Body of pancreas (tissue), 4 donors: ENCODE data around the gene TNFAIP6.

Source experiments
- POLR2A ChIP-seq, 3 donors: fragments of 450-650 bp; IDR thresholded peaks; one replicate each; pipeline ENCODE4 v1.6.1; 2016; ENCODE audit warnings: antibody characterized with exemption in 3 of 3, mild to moderate bottlenecking in 2 of 3
- TF ChIP-seq, protein P1 (sequence below), 7 experiments: fragments of 450-650 bp in 4 of 7; fragments of 200-600 bp in 3 of 7; sonication (generic) in 3 of 7; IDR thresholded peaks; one replicate each; pipeline ENCODE4 v1.5.1; 2016 to 2019; ENCODE audit warnings: antibody characterized with exemption in 7 of 7

DNA sequence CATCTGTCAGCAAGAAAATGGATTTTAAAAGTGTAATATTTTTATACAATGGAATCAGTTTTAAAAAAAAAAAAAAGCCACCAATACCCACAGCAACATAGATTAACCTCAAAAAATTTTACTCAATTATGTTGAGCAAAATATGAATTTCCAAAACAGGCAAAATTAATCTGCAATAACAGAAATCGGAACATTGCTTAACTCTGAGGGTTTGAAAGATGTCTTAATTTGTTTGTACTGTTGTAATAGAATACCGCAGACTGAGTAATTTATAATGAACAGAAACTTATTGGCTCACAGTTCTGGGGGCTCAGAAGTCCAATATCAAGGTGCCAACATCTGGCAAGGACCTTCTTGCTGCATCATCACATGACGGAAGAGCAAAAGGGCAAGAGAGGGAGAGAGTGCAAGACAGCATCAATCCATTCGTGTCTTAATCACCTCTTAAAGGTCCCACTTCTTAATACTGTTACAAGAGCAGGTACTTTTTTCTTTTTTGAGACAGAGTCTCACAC lies 31.8 kb upstream of the TNFAIP6 start:
- TF ChIP-seq, protein P1, sequence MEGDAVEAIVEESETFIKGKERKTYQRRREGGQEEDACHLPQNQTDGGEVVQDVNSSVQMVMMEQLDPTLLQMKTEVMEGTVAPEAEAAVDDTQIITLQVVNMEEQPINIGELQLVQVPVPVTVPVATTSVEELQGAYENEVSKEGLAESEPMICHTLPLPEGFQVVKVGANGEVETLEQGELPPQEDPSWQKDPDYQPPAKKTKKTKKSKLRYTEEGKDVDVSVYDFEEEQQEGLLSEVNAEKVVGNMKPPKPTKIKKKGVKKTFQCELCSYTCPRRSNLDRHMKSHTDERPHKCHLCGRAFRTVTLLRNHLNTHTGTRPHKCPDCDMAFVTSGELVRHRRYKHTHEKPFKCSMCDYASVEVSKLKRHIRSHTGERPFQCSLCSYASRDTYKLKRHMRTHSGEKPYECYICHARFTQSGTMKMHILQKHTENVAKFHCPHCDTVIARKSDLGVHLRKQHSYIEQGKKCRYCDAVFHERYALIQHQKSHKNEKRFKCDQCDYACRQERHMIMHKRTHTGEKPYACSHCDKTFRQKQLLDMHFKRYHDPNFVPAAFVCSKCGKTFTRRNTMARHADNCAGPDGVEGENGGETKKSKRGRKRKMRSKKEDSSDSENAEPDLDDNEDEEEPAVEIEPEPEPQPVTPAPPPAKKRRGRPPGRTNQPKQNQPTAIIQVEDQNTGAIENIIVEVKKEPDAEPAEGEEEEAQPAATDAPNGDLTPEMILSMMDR (IDR thresholded peaks at IDR 0.05) = no peak
- TF ChIP-seq POLR2A (IDR thresholded peaks at IDR 0.05) = no peak
